T-helper 1 cell treated with Interleukin-12 subunit alpha and Interleukin-12 subunit beta and Interleukin-4 antibody, amounts not matched to agents 30 μg/mL and 1 μg/mL, for 36 hours (primary cell): ENCODE data around the gene RASAL1.
"Not testable (repeated sequence)": the region's sequence is repeated elsewhere in the genome, so short reads cannot be mapped to it uniquely, and the experiment has no call there.

ENCODE experiments used
- H3K27ac Mint-ChIP-seq: one replicate; pipeline ENCODE4 v1.8.0; 2021; ENCODE audit warnings: mild to moderate bottlenecking, mixed read lengths
- H3K27me3 Mint-ChIP-seq: one replicate; pipeline ENCODE4 v1.8.0; 2021; ENCODE audit warnings: low read depth, mixed read lengths
- H3K36me3 Mint-ChIP-seq: one replicate; pipeline ENCODE4 v1.8.0; 2021; ENCODE audit warnings: low read depth, mixed read lengths
- H3K4me1 Mint-ChIP-seq: one replicate; pipeline ENCODE4 v1.8.0; 2021; ENCODE audit warnings: low read depth, mixed read lengths
- H3K4me3 Mint-ChIP-seq: one replicate; pipeline ENCODE4 v1.8.0; 2021; ENCODE audit warnings: mild to moderate bottlenecking, moderate library complexity, mixed read lengths
- H3K9me3 Mint-ChIP-seq: one replicate; pipeline ENCODE4 v1.8.0; 2021; ENCODE audit warnings: mixed read lengths

Gene RASAL1

GRCh38 chr12:113154351-113154973, 18.9 kb upstream of the RASAL1 start:
- peaks cover 9% of the 10 kb centered on the region for H3K36me3 Mint-ChIP-seq
- no peaks in the 10 kb centered on the region for H3K9me3 Mint-ChIP-seq
- H3K27ac Mint-ChIP-seq: no peak overlapping the region
- peaks cover 31% of the 10 kb centered on the region for H3K27me3 Mint-ChIP-seq
- H3K4me1 Mint-ChIP-seq: peaks cover 12% of the 10 kb centered on the region
- H3K4me3 Mint-ChIP-seq: no peak overlapping the region

GRCh38 chr12:113152835-113153814, 17.6 kb upstream of the RASAL1 start:
- H3K4me3 Mint-ChIP-seq: peak overlapping the region; percentile 78
- H3K9me3 Mint-ChIP-seq: no peaks in the 10 kb centered on the region
- peaks cover 8% of the 10 kb centered on the region for H3K36me3 Mint-ChIP-seq
- peaks cover 31% of the 10 kb centered on the region for H3K27me3 Mint-ChIP-seq
- H3K4me1 Mint-ChIP-seq: peaks cover 12% of the 10 kb centered on the region
- H3K27ac Mint-ChIP-seq: no peak overlapping the region

- Mint-ChIP-seq H3K27ac (peak overlapping the region; percentile 16), H3K4me3 (peak overlapping the region; percentile 78), H3K27me3 (peaks cover 34% of the 10 kb centered on the region), H3K4me1 (peaks cover 12% of the 10 kb centered on the region), H3K9me3 (no peaks in the 10 kb centered on the region), H3K36me3 (peaks cover 8% of the 10 kb centered on the region)
Measured at GRCh38 chr12:113152196-113152834, 16.8 kb upstream of the RASAL1 start.

GRCh38 chr12:113151655-113152054, 16.1 kb upstream of the RASAL1 start:
- Mint-ChIP-seq H3K4me3 (peak overlapping the region; percentile 78), H3K9me3 (no peaks in the 10 kb centered on the region), H3K27me3 (peaks cover 37% of the 10 kb centered on the region), H3K36me3 (peaks cover 3% of the 10 kb centered on the region), H3K4me1 (peaks cover 12% of the 10 kb centered on the region), H3K27ac (no peak overlapping the region)

- no peak within 1 kb of the TSS for H3K4me3 Mint-ChIP-seq
- no peak within 1 kb of the TSS for H3K27ac Mint-ChIP-seq
Measured at GRCh38 chr12:113149361-113150150, 14.0 kb upstream of the RASAL1 start, which contains the start of gene CFAP73. Gene CFAP73, plus strand, starts transcription at chr12:113149724. Its CDS starts 134 bp downstream, at chr12:113149858.

GRCh38 chr12:113146999-113147398, 11.4 kb upstream of the RASAL1 start:
- peaks cover 17% of the 10 kb centered on the region for H3K27me3 Mint-ChIP-seq
- no peak overlapping the region for H3K27ac Mint-ChIP-seq
- H3K4me1 Mint-ChIP-seq: peaks cover under 1% of the 10 kb centered on the region
- H3K4me3 Mint-ChIP-seq: no peak overlapping the region
- H3K9me3 Mint-ChIP-seq: no peaks in the 10 kb centered on the region
- no peaks in the 10 kb centered on the region for H3K36me3 Mint-ChIP-seq

More at GRCh38 chr12:113149361-113150150, 14.0 kb upstream of the RASAL1 start, which contains the start of gene CFAP73:
- peaks cover 37% of the 10 kb centered on the region for H3K27me3 Mint-ChIP-seq
- no peaks in the 10 kb centered on the region for H3K36me3 Mint-ChIP-seq
- peaks cover 12% of the 10 kb centered on the region for H3K4me1 Mint-ChIP-seq
- H3K9me3 Mint-ChIP-seq: no peaks in the 10 kb centered on the region

GRCh38 chr12:113145720-113146551, 10.4 kb upstream of the RASAL1 start:
- Mint-ChIP-seq H3K4me3 (no peak overlapping the region), H3K9me3 (no peaks in the 10 kb centered on the region), H3K36me3 (no peaks in the 10 kb centered on the region), H3K27me3 (peaks cover 14% of the 10 kb centered on the region), H3K4me1 (no peaks in the 10 kb centered on the region), H3K27ac (no peak overlapping the region)

- Mint-ChIP-seq H3K27me3 (peaks cover 7% of the 10 kb centered on the region), H3K36me3 (no peaks in the 10 kb centered on the region), H3K4me3 (no peak overlapping the region), H3K27ac (no peak overlapping the region), H3K9me3 (no peaks in the 10 kb centered on the region), H3K4me1 (no peaks in the 10 kb centered on the region)
Measured at GRCh38 chr12:113144806-113145205, 9.2 kb upstream of the RASAL1 start.

- no peak overlapping the region for H3K4me3 Mint-ChIP-seq
- peaks cover 5% of the 10 kb centered on the region for H3K27me3 Mint-ChIP-seq
- H3K9me3 Mint-ChIP-seq: no peaks in the 10 kb centered on the region
- H3K36me3 Mint-ChIP-seq: no peaks in the 10 kb centered on the region
- H3K4me1 Mint-ChIP-seq: no peaks in the 10 kb centered on the region
- no peak overlapping the region for H3K27ac Mint-ChIP-seq
Measured at GRCh38 chr12:113143959-113144358, 8.4 kb upstream of the RASAL1 start.

GRCh38 chr12:113142886-113143332, 7.3 kb upstream of the RASAL1 start:
- H3K4me3 Mint-ChIP-seq: no peak overlapping the region
- H3K27ac Mint-ChIP-seq: no peak overlapping the region

GRCh38 chr12:113142173-113142885, 6.8 kb upstream of the RASAL1 start:
- Mint-ChIP-seq H3K36me3 (no peaks in the 10 kb centered on the region), H3K9me3 (no peaks in the 10 kb centered on the region), H3K27me3 (peaks cover 2% of the 10 kb centered on the region), H3K4me3 (no peak overlapping the region), H3K27ac (no peak overlapping the region), H3K4me1 (no peaks in the 10 kb centered on the region)

More at GRCh38 chr12:113142886-113143332, 7.3 kb upstream of the RASAL1 start:
- H3K36me3 Mint-ChIP-seq: no peaks in the 10 kb centered on the region
- H3K4me1 Mint-ChIP-seq: no peaks in the 10 kb centered on the region
- H3K27me3 Mint-ChIP-seq: peaks cover 5% of the 10 kb centered on the region
- no peaks in the 10 kb centered on the region for H3K9me3 Mint-ChIP-seq

GRCh38 chr12:113141716-113142115, 6.2 kb upstream of the RASAL1 start:
- H3K27me3 Mint-ChIP-seq, H3K9me3 Mint-ChIP-seq, H3K4me3 Mint-ChIP-seq, H3K36me3 Mint-ChIP-seq, H3K4me1 Mint-ChIP-seq, H3K27ac Mint-ChIP-seq: not testable (repeated sequence)

- peaks cover 11% of the 10 kb centered on the region for H3K4me1 Mint-ChIP-seq
- H3K4me3 Mint-ChIP-seq: no peak overlapping the region
- peaks cover 5% of the 10 kb centered on the region for H3K27me3 Mint-ChIP-seq
- no peaks in the 10 kb centered on the region for H3K36me3 Mint-ChIP-seq
- no peaks in the 10 kb centered on the region for H3K9me3 Mint-ChIP-seq
- no peak overlapping the region for H3K27ac Mint-ChIP-seq
Measured at GRCh38 chr12:113140706-113141105, 5.1 kb upstream of the RASAL1 start.
